ENCODE data around the gene LY6G6D.
"Not testable (repeated sequence)": the region's sequence is repeated elsewhere in the genome, so short reads cannot be mapped to it uniquely, and the experiment has no call there.

The LY6G6D gene

GRCh38 chr6:31692886-31693285 lies 22.3 kb upstream of the LY6G6D start:
- DNase-seq, result no peak

GRCh38 chr6:31693535-31693934 lies 21.6 kb upstream of the LY6G6D start:
- no peak for DNase-seq

- DNase-seq, result no peak
These were observed 17.6 kb upstream of the LY6G6D start for GRCh38 chr6:31697555-31697954.

GRCh38 chr6:31700740-31701401 lies 14.3 kb upstream of the LY6G6D start:
- DNase-seq, result no peak

GRCh38 chr6:31701666-31702404 lies 13.3 kb upstream of the LY6G6D start:
- DNase-seq, result no peak

- no peak for DNase-seq
These were observed 12.7 kb upstream of the LY6G6D start for GRCh38 chr6:31702405-31702818.

- DNase-seq, result peak; percentile 97
These were observed 12.1 kb upstream of the LY6G6D start, which contains the start of gene ABHD16A for GRCh38 chr6:31702819-31703716. TSS of gene ABHD16A (minus strand) at chr6:31703324. CDS start at chr6:31703281, 43 bp downstream.

- no peak for DNase-seq
These were observed 9.2 kb upstream of the LY6G6D start for GRCh38 chr6:31705931-31706330.

- no peak for DNase-seq
These were observed 8.5 kb upstream of the LY6G6D start, which contains the start of gene LY6G6F for GRCh38 chr6:31706599-31706998. TSS of gene LY6G6F (plus strand) at chr6:31706866. CDS start at chr6:31706907, 41 bp downstream.

GRCh38 chr6:31707701-31708100 lies 7.4 kb upstream of the LY6G6D start:
- no peak for DNase-seq

- DNase-seq, result no peak
These were observed 6.9 kb upstream of the LY6G6D start for GRCh38 chr6:31708224-31708623.

GRCh38 chr6:31709157-31709556 lies 6.0 kb upstream of the LY6G6D start:
- not testable (repeated sequence) for DNase-seq

GRCh38 chr6:31710523-31711219 lies 4.5 kb upstream of the LY6G6D start:
- DNase-seq, result no peak

GRCh38 chr6:31711233-31711632 lies 3.9 kb upstream of the LY6G6D start:
- DNase-seq, result no peak

- no peak for DNase-seq
These were observed 2.9 kb upstream of the LY6G6D start for GRCh38 chr6:31712296-31712695.

GRCh38 chr6:31713465-31713864 lies 1.7 kb upstream of the LY6G6D start:
- no peak for DNase-seq

- no peak for DNase-seq
These were observed 1.0 kb upstream of the LY6G6D start for GRCh38 chr6:31713991-31714684.

GRCh38 chr6:31717499-31718222 lies 2.5 kb downstream of the LY6G6D start:
- DNase-seq, result no peak

- no peak for DNase-seq
These were observed 3.1 kb downstream of the LY6G6D start for GRCh38 chr6:31718265-31718664.

GRCh38 chr6:31719001-31719400 lies 3.9 kb downstream of the LY6G6D start:
- DNase-seq, result no peak

- no peak for DNase-seq
These were observed 5.1 kb downstream of the LY6G6D start for GRCh38 chr6:31720196-31720770.
